ENCODE data around the gene BLTP3B.

Gene BLTP3B

DNA sequence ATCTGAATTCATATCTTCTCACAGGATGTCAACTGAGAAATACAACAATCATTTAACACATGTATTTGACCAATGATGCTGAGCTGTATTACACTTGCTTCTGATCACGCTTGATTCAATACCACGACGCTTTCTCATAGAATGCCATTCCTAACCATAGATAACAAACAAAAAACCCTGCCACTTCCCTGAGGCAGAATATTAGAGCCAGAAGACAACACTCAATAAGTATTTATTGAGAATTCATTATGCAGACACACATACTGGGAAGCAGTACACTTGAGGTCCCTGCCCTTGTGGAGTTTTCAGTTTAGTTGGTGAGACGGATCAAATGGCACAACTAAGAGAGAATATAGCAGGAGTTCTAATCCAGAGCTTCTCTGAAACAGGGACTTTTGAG is 32.4 kb downstream of the BLTP3B start:
- no peak for DNase-seq (ENCODE audit: low read depth, low spot score)
- TF ChIP-seq EZH2 (IDR thresholded peaks at IDR 0.05) (no peak), FOXP2 (optimal IDR thresholded peaks at IDR 0.05; ENCODE audit: control extremely low read depth, extremely low read length, insufficient read depth) (no peak), POLR2AphosphoS5 (IDR thresholded peaks at IDR 0.05; ENCODE audit: borderline replicate concordance, low read depth, low read length) (no peak)
- H3K9ac ChIP-seq (ENCODE audit: insufficient read length), result no peak overlapping the region
- no peak overlapping the region for H3K4me3 ChIP-seq
- no peak overlapping the region for H3K27ac ChIP-seq
- peaks cover 8% of the 10 kb centered on the region; the same call in 1 of the 2 replicates for H3K36me3 ChIP-seq (ENCODE audit: insufficient read depth, low read length)
- no peaks in the 10 kb centered on the region for H3K9me3 ChIP-seq (ENCODE audit: low read depth, low read length)

DNA sequence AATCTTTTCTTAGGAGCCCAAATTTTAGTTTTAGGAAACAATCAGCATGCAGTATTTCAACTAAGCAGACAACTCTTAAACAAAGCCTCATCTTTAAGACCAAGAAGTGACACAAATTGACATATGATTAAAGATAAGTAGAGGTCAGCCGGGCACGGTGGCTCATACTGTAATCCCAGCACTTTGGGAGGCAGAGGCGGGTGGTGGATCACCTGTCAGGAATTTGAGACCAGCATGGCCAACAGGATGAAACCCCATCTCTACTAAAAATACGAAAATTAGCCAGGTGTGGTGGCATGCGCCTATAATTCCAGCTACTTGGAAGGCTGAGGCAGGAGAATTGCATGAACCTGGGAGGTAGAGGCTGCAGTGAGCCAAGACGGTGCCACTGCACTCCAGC is 35.8 kb downstream of the BLTP3B start:
- no peaks in the 10 kb centered on the region for H3K9me3 ChIP-seq (ENCODE audit: low read depth, low read length)
- H3K27ac ChIP-seq, result no peak overlapping the region
- no peak overlapping the region for H3K4me3 ChIP-seq
- TF ChIP-seq EZH2 (IDR thresholded peaks at IDR 0.05), result no peak
- no peak for TF ChIP-seq POLR2AphosphoS5 (IDR thresholded peaks at IDR 0.05; ENCODE audit: borderline replicate concordance, low read depth, low read length)
- no peak for TF ChIP-seq FOXP2 (optimal IDR thresholded peaks at IDR 0.05; ENCODE audit: control extremely low read depth, extremely low read length, insufficient read depth)
- no peak for DNase-seq (ENCODE audit: low read depth, low spot score)
- H3K36me3 ChIP-seq (ENCODE audit: insufficient read depth, low read length), result peaks cover 8% of the 10 kb centered on the region; the same call in 1 of the 2 replicates
- no peak overlapping the region for H3K9ac ChIP-seq (ENCODE audit: insufficient read length)

DNA sequence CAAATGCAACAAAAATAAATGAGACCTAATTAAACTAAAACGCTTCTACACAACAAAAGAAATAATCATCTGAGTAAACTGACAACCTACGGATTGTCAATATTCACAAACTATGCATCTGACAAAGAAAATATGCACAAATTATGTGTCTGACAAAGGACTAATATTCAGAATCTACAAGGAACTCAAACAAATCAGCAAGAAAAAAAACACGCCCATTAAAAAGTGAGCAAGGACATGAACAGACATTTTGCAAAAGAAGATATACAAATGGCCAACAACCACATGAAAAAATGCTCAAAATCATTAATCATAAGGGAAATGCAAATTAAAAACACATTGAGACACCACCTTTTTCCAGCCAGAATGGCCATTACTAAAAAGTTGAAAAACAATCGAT is 37.0 kb downstream of the BLTP3B start:
- TF ChIP-seq POLR2AphosphoS5 (IDR thresholded peaks at IDR 0.05; ENCODE audit: borderline replicate concordance, low read depth, low read length), result no peak
- TF ChIP-seq EZH2 (IDR thresholded peaks at IDR 0.05), result no peak
- TF ChIP-seq FOXP2 (optimal IDR thresholded peaks at IDR 0.05; ENCODE audit: control extremely low read depth, extremely low read length, insufficient read depth), result no peak
- no peaks in the 10 kb centered on the region for H3K9me3 ChIP-seq (ENCODE audit: low read depth, low read length)
- DNase-seq (ENCODE audit: low read depth, low spot score), result no peak
- no peak overlapping the region for H3K9ac ChIP-seq (ENCODE audit: insufficient read length)
- H3K4me3 ChIP-seq, result no peak overlapping the region
- H3K36me3 ChIP-seq (ENCODE audit: insufficient read depth, low read length), result peaks cover 8% of the 10 kb centered on the region; the same call in 1 of the 2 replicates
- no peak overlapping the region for H3K27ac ChIP-seq

DNA sequence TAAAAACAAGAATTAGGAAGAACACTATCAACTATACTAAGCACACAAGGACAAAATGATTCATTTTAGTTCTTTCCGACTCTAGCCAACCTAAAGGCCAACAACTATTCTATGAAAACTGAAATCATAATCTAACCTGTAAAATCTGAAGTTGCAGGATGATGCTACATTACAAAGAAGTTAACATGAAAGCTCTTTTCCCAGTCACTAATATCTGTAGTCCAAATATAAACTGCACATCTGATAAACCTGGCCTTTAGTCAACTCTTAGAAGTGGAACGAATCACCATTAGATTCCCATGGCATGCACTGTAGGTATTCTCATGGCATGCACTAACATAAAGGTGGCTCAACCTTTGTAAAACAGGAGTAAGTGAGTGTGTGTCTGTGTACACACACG is 41.7 kb downstream of the BLTP3B start:
- no peak overlapping the region for H3K9ac ChIP-seq (ENCODE audit: insufficient read length)
- no peak overlapping the region for H3K4me3 ChIP-seq
- H3K36me3 ChIP-seq (ENCODE audit: insufficient read depth, low read length), result no peaks in the 10 kb centered on the region
- DNase-seq (ENCODE audit: low read depth, low spot score), result no peak
- no peak overlapping the region for H3K27ac ChIP-seq
- no peaks in the 10 kb centered on the region for H3K9me3 ChIP-seq (ENCODE audit: low read depth, low read length)
- TF ChIP-seq EZH2 (IDR thresholded peaks at IDR 0.05), result no peak

Measured in SK-N-MC (cell line).